ENCODE measurements around the gene TRPM5.

Gene TRPM5

GRCh38 chr11:2451916-2452315 lies 7.6 kb upstream of the TRPM5 start:
- no peak for DNase-seq

GRCh38 chr11:2451336-2451735 lies 7.0 kb upstream of the TRPM5 start:
- no peak for DNase-seq

GRCh38 chr11:2450321-2451041 lies 6.2 kb upstream of the TRPM5 start:
- no peak for DNase-seq

- no peak for DNase-seq
Observed at GRCh38 chr11:2449548-2450320, 5.4 kb upstream of the TRPM5 start.

- no peak for DNase-seq
Observed at GRCh38 chr11:2448661-2449547, 4.6 kb upstream of the TRPM5 start.

- DNase-seq = no peak
Observed at GRCh38 chr11:2447951-2448650, 3.8 kb upstream of the TRPM5 start.

- DNase-seq = no peak
Observed at GRCh38 chr11:2447253-2447950, 3.1 kb upstream of the TRPM5 start.

GRCh38 chr11:2446590-2447252 lies 2.4 kb upstream of the TRPM5 start:
- no peak for DNase-seq

GRCh38 chr11:2445746-2446551 lies 1.6 kb upstream of the TRPM5 start:
- no peak for DNase-seq

- no peak for DNase-seq
Observed at GRCh38 chr11:2444821-2445745, 769 bp upstream of the TRPM5 start, which contains the start of gene KCNQ1. Gene KCNQ1, plus strand, starts transcription at chr11:2445008. Its CDS starts 91 bp downstream, at chr11:2445099.

- no peak for DNase-seq
Observed at GRCh38 chr11:2443406-2443805, 908 bp downstream of the TRPM5 start.

GRCh38 chr11:2442589-2442988 lies 1.7 kb downstream of the TRPM5 start:
- DNase-seq = no peak

- DNase-seq = no peak
Observed at GRCh38 chr11:2441171-2441570, 3.1 kb downstream of the TRPM5 start.

- no peak for DNase-seq
Observed at GRCh38 chr11:2440646-2441045, 3.7 kb downstream of the TRPM5 start.

- DNase-seq = no peak
Observed at GRCh38 chr11:2439820-2440219, 4.5 kb downstream of the TRPM5 start.

GRCh38 chr11:2437516-2437915 lies 6.8 kb downstream of the TRPM5 start:
- DNase-seq = no peak

- DNase-seq = no peak
Observed at GRCh38 chr11:2436521-2437031, 7.7 kb downstream of the TRPM5 start.

- DNase-seq = no peak
Observed at GRCh38 chr11:2436013-2436520, 8.2 kb downstream of the TRPM5 start.

Data from NCI-H187 (cell line).